ENCODE measurements around the gene TCF25.

Gene TCF25

GRCh38 chr16:89949121-89949742 is 75.8 kb downstream of the TCF25 start:
- DNase-seq = no peak

GRCh38 chr16:89949756-89950155 is 76.4 kb downstream of the TCF25 start:
- DNase-seq = no peak

- no peak for DNase-seq
These were observed 78.1 kb downstream of the TCF25 start for GRCh38 chr16:89951509-89951908.

GRCh38 chr16:89952049-89952448 is 78.7 kb downstream of the TCF25 start:
- DNase-seq = no peak

GRCh38 chr16:89952551-89952950 is 79.2 kb downstream of the TCF25 start:
- DNase-seq = no peak

- no peak for DNase-seq
These were observed 80.4 kb downstream of the TCF25 start for GRCh38 chr16:89953671-89954406.

GRCh38 chr16:89954462-89954861 is 81.1 kb downstream of the TCF25 start:
- DNase-seq = no peak

GRCh38 chr16:89955001-89955685 is 81.8 kb downstream of the TCF25 start:
- no peak for DNase-seq

GRCh38 chr16:89956505-89957215 is 83.3 kb downstream of the TCF25 start:
- DNase-seq = no peak

- DNase-seq = no peak
These were observed 83.9 kb downstream of the TCF25 start for GRCh38 chr16:89957216-89957785.

GRCh38 chr16:89958068-89958467 is 84.7 kb downstream of the TCF25 start:
- no peak for DNase-seq

GRCh38 chr16:89958596-89958995 is 85.2 kb downstream of the TCF25 start:
- DNase-seq = no peak

- no peak for DNase-seq
These were observed 87.6 kb downstream of the TCF25 start for GRCh38 chr16:89960966-89961365.

Data from bone marrow (tissue), 2 donors.